AG10803 (cell line): ENCODE data around the gene TLR4.

Experiments used
- DNase-seq: peaks from one replicate; pipeline ENCODE4 v3.0.0; 2010; ENCODE audit warnings: low read depth
- H3K4me3 ChIP-seq: 2 replicates; pipeline ENCODE4 v1.5.1; 2011; ENCODE audit warnings: mild to moderate bottlenecking, low read length, control low read depth
- TF ChIP-seq, protein P1 (sequence below): conservative IDR thresholded peaks from 2 replicates; pipeline ENCODE4 v1.5.1; 2011; ENCODE audit warnings: mild to moderate bottlenecking, low read length, control low read depth, inconsistent platforms

TLR4 gene

DNA sequence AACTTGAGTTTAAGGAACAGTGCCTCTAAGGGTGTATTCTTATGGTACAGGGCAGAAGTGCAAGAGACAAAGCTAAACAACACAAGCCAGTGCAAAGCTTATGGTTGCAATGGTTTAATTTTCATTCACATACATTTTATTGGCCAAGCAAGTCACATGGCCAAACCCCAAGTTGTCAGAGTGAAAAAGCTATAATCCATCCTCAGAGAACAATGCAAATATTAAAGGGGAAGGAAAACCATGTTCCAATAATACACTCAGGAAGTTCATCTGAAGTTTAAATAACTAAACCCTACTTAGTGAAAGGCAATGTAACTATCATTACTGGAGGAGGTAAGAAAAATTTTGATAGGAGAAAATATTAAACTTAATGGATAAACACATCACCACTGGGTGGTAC, 26.6 kb upstream of the TLR4 start:
- TF ChIP-seq, protein P1, sequence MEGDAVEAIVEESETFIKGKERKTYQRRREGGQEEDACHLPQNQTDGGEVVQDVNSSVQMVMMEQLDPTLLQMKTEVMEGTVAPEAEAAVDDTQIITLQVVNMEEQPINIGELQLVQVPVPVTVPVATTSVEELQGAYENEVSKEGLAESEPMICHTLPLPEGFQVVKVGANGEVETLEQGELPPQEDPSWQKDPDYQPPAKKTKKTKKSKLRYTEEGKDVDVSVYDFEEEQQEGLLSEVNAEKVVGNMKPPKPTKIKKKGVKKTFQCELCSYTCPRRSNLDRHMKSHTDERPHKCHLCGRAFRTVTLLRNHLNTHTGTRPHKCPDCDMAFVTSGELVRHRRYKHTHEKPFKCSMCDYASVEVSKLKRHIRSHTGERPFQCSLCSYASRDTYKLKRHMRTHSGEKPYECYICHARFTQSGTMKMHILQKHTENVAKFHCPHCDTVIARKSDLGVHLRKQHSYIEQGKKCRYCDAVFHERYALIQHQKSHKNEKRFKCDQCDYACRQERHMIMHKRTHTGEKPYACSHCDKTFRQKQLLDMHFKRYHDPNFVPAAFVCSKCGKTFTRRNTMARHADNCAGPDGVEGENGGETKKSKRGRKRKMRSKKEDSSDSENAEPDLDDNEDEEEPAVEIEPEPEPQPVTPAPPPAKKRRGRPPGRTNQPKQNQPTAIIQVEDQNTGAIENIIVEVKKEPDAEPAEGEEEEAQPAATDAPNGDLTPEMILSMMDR, result no peak
- no peak overlapping the region for H3K4me3 ChIP-seq
- no peak for DNase-seq

DNA sequence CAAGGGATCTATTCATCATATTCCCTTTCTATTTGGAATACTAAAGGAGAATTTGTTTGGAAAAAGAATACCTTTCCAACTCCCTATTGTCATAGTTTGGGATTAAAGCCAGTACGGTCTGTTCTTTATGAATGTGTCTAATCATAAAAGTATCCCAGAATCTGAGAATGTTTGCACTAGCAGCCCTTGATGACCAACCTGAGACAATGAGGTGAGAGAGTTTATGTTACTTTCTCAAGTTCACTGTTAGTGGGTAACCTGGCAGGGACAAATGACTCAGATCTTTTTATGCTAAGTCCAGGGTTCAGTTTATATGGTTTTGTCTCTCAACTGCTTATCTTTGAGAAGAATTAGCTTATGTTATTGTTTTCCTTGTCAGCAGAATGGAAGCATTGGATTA, 25.3 kb upstream of the TLR4 start:
- DNase-seq, result no peak
- TF ChIP-seq, protein P1, result no peak
- H3K4me3 ChIP-seq, result no peak overlapping the region

DNA sequence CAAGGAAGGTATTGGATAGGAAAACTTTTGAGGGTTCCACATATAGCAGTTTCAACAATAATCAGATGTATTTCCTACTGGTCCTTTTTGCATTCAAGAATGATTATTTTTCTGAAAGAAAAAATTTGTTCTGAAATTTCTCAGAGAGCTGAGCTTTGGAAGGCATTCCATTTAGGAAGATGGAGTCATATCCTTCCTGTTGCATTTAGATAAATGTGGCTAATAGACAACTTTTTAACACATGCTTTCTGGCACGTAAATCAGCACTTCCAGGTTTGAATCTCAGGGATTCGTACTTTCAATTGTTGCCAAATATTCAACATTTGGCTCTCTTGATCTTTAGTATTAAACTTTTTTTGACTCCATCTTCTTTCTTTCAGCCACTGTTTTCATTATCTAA, 24.8 kb upstream of the TLR4 start:
- DNase-seq, result no peak
- TF ChIP-seq, protein P1, result no peak
- no peak overlapping the region for H3K4me3 ChIP-seq

DNA sequence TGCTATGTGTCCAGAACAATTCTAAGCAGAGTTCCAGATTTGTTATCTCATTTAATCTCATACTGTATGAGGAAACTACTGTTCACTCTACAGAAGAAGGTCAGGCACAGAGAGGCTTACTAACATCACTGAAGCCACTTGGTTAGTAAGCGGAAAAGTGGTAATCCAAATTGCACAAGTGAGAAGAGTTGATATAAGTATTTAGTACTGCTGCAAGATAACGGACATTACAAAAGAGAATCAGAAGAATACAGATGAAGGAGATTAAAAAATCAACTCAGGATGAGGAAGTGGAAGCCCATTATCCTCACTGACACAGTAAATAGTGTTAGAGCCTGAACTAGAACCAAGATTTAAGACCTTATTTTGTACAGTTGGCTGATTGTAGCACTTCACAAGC, 22.3 kb upstream of the TLR4 start:
- no peak for DNase-seq
- TF ChIP-seq, protein P1, result no peak
- H3K4me3 ChIP-seq, result no peak overlapping the region

DNA sequence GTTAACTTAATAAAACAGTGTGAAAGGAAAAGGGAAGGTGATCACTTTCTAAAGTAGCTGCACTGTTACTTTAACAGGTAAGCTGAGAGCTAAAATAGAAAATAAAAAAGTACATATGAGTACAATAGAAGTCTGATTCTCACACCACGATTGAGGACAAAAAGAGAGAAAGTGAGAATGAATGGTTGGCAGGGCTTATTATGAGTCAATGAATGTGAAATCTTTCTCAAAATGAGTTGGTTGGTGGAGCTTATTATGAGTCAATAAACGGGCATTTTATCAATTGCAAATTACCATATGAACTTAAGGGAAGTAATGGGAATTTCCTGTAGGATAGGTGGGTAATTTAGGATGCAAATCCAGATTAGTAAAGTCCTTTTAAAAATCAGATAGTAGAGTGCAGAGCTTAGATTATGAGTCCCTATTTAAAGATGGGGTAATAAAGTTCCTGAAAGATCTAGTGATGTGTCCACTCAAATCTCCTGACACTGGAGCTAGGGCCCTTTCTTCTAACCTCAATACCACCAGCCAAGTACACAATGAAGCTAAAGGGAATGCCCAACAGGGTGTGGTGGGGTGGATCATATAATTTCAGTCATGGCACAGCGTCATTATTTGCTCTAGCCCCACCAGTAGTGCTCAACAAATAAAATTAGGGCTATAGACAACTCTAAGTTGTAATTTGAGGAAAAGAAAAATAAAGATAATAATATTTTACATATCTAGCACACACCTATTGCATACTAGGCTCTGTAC, 21.1 kb upstream of the TLR4 start:
- H3K4me3 ChIP-seq, result no peak overlapping the region
- peak; percentile 32 for DNase-seq
- TF ChIP-seq, protein P1, result no peak

DNA sequence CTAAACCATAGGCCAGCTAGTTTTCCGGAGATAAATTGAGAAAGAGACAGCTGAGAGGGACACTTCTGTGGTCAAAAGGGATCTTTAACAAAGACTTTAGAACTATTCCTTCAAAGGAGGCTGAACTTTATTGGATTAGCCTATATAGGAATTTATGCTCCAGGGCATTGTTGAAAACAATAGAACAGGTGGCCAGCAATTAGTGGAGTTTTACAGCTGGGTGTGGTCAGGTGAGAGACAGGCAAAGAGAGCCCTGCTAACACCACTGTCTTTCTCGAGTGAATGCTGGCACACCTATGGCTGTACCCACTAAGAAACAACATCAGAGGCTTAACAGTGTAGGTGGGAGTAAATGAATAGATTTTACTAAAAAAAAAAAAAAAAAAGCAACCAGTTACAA, 16.7 kb upstream of the TLR4 start:
- no peak overlapping the region for H3K4me3 ChIP-seq
- DNase-seq, result no peak
- TF ChIP-seq, protein P1, result no peak

DNA sequence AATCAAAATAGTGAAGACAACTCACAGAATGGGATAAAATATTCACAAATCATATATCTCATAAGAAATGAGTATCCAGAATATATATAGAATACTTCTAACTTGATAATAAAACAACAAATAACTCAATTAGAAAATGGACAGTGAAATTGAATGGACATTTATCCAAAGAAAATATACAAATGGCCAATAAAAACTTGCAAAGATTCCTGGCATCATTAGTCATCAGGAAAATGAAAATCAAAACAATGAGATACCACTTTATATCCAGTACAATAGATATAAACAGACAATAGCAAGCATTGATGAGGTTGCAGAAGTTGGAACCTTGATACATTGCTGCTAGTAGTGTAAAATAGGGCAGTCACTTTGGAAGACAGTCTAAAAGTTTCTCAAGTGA, 12.8 kb upstream of the TLR4 start:
- no peak overlapping the region for H3K4me3 ChIP-seq
- TF ChIP-seq, protein P1, result no peak
- DNase-seq, result no peak
